Liver (tissue), 9 donors: Measurements from ENCODE around the gene PRICKLE4. TPM values are rescaled to one million over a fixed set of nuclear protein-coding genes. Genes with fewer than 3 reads are reported as not detected.

ENCODE experiments used
- DNase-seq: peaks from one replicate; pipeline ENCODE4 v3.0.0-alpha.2; 2017; ENCODE audit warnings: low spot score
- H3K27ac ChIP-seq, 2 donors: one replicate each; pipeline ENCODE4 v1.7.0; 2013; ENCODE audit warnings: inconsistent platforms in 2 of 2, low read length in 2 of 2, control low read depth in 1 of 2, low read depth in 1 of 2, mild to moderate bottlenecking in 1 of 2
- H3K27me3 ChIP-seq, 4 donors: one replicate each; pipeline versions ENCODE4 v1.6.1 to v1.7.0; 2013; ENCODE audit warnings: low read length in 3 of 4, inconsistent platforms in 1 of 4, mild to moderate bottlenecking in 1 of 4, moderate library complexity in 1 of 4; ENCODE audit not compliant: control insufficient read depth in 4 of 4, insufficient read depth in 4 of 4
- H3K36me3 ChIP-seq, 4 donors: one replicate each; pipeline versions ENCODE4 v1.6.1 to v1.7.0; 2013; ENCODE audit warnings: low read length in 3 of 4, mild to moderate bottlenecking in 3 of 4, low read depth in 1 of 4, moderate library complexity in 1 of 4; ENCODE audit not compliant: control insufficient read depth in 4 of 4, insufficient read depth in 3 of 4
- H3K4me1 ChIP-seq, 4 donors: one replicate each; pipeline versions ENCODE4 v1.6.1 to v1.7.0; 2013; ENCODE audit warnings: low read length in 3 of 4, mild to moderate bottlenecking in 3 of 4, moderate library complexity in 1 of 4; ENCODE audit not compliant: control insufficient read depth in 4 of 4, insufficient read depth in 4 of 4
- H3K4me3 ChIP-seq, 3 donors: one replicate each; pipeline versions ENCODE4 v1.6.1 to v1.7.0; 2013; ENCODE audit warnings: low read length in 3 of 3, control low read depth in 1 of 3, low read depth in 1 of 3, mild to moderate bottlenecking in 1 of 3
- H3K9ac ChIP-seq, 2 donors: one replicate each; pipeline ENCODE4 v1.7.0; 2013; ENCODE audit warnings: low read length in 2 of 2, mild to moderate bottlenecking in 2 of 2, moderate library complexity in 2 of 2, control low read depth in 1 of 2, low read depth in 1 of 2
- H3K9me3 ChIP-seq, 4 donors: one replicate each; pipeline versions ENCODE4 v1.6.1 to v1.7.0; 2013; ENCODE audit warnings: low read length in 3 of 4; ENCODE audit not compliant: control insufficient read depth in 4 of 4
- EGR1 ChIP-seq, 2 donors: IDR thresholded peaks; 2 replicates each; pipeline ENCODE4 v1.6.1; 2016 to 2018; ENCODE audit warnings: antibody characterized with exemption in 2 of 2, low read depth in 2 of 2
- FOXA1 ChIP-seq: IDR thresholded peaks from 2 replicates; pipeline ENCODE4 v1.6.1; 2016; ENCODE audit warnings: antibody characterized with exemption
- GABPA ChIP-seq, 2 donors: IDR thresholded peaks in 1 of 2; conservative IDR thresholded peaks in 1 of 2; 2 replicates each; pipeline ENCODE4 v1.6.1; 2016; ENCODE audit warnings: antibody characterized with exemption in 2 of 2, mild to moderate bottlenecking in 1 of 2, moderate library complexity in 1 of 2
- HNF4A ChIP-seq, 2 donors: conservative IDR thresholded peaks; 2 replicates each; pipeline ENCODE4 v1.6.1; 2016; ENCODE audit warnings: antibody characterized with exemption in 2 of 2, mild to moderate bottlenecking in 2 of 2
- HNF4G ChIP-seq: IDR thresholded peaks from 2 replicates; pipeline ENCODE4 v1.6.1; 2016; ENCODE audit warnings: antibody characterized with exemption
- JUND ChIP-seq, 2 donors: IDR thresholded peaks; 2 replicates each; pipeline ENCODE4 v1.6.1; 2016; ENCODE audit warnings: antibody characterized with exemption in 2 of 2
- NR2F2 ChIP-seq: IDR thresholded peaks from 2 replicates; pipeline ENCODE4 v1.6.1; 2016; ENCODE audit warnings: antibody characterized with exemption
- RAD21 ChIP-seq, 2 donors: IDR thresholded peaks; 2 replicates each; pipeline ENCODE4 v1.6.1; 2016; ENCODE audit warnings: antibody characterized with exemption in 2 of 2, mild to moderate bottlenecking in 2 of 2
- RXRA ChIP-seq, 2 donors: IDR thresholded peaks; 2 replicates each; pipeline ENCODE4 v1.6.1; 2017 to 2018; ENCODE audit warnings: antibody characterized with exemption in 2 of 2, mild to moderate bottlenecking in 1 of 2
- SP1 ChIP-seq: IDR thresholded peaks from 2 replicates; pipeline ENCODE4 v1.6.1; 2018; ENCODE audit warnings: antibody characterized with exemption, mild to moderate bottlenecking
- TAF1 ChIP-seq: conservative IDR thresholded peaks from 2 replicates; pipeline ENCODE4 v1.6.1; 2016; ENCODE audit warnings: antibody characterized with exemption, mild to moderate bottlenecking
- YY1 ChIP-seq: IDR thresholded peaks from 2 replicates; pipeline ENCODE4 v1.6.1; 2016; ENCODE audit warnings: antibody characterized with exemption, mild to moderate bottlenecking
- WGBS: extraction: QIAGEN DNeasy Blood & Tissue Kit; methylation state at CpG from one replicate; pipeline ENCODE4 v1.1.7; 2013; 5-methylcytosine and 5-hydroxymethylcytosine counted together
- polyA plus RNA-seq, 2 donors: library from polyadenylated mRNA; stranded (reverse) in 1 of 2; unstranded in 1 of 2; fragments of 200-250 nt in 1 of 2; fragments of >200 nt in 1 of 2; fragmentation: Nextera tagmentation in 1 of 2; extraction: Ambion mirVana in 1 of 2; gene quantifications; one replicate each; pipeline versions ENCODE4 v1.2.1 to v1.2.3, GENCODE V29; 2013 to 2015
- total RNA-seq, 2 donors: library from RNA; depleted of rRNA; stranded (reverse); fragments of >200 nt; gene quantifications; one replicate each; pipeline ENCODE4 v1.2.3, GENCODE V29; 2014
- TF ChIP-seq, protein P1 (sequence below): IDR thresholded peaks from 2 replicates; pipeline ENCODE4 v1.6.1; 2016; ENCODE audit warnings: antibody characterized with exemption
- TF ChIP-seq, protein P2 (sequence below): IDR thresholded peaks from 2 replicates; pipeline ENCODE4 v1.6.1; 2016; ENCODE audit warnings: antibody characterized with exemption, mild to moderate bottlenecking
- TF ChIP-seq, protein P3 (sequence below): fragments of 150-350 bp; IDR thresholded peaks from 2 replicates; pipeline ENCODE4 v1.5.1; 2017; ENCODE audit warnings: improper control_type of control experiment, low read depth, low read length; ENCODE audit not compliant: missing input control
- TF ChIP-seq, protein P4 (sequence below): IDR thresholded peaks from 2 replicates; pipeline ENCODE4 v1.6.1; 2016; ENCODE audit warnings: antibody characterized with exemption
- TF ChIP-seq, protein P5 (sequence below): IDR thresholded peaks from 2 replicates; pipeline ENCODE4 v1.6.1; 2016; ENCODE audit warnings: antibody characterized with exemption
- donor health status: healthy.
- donor health status: healthy.
- donor health status: healthy.
- donor health status: healthy.
- donor health status: healthy.

The PRICKLE4 gene
- total and polyA plus RNA-seq, 4 donors = 0.37 to 1.4 (median 0.98) TPM; not detected in 1

DNA sequence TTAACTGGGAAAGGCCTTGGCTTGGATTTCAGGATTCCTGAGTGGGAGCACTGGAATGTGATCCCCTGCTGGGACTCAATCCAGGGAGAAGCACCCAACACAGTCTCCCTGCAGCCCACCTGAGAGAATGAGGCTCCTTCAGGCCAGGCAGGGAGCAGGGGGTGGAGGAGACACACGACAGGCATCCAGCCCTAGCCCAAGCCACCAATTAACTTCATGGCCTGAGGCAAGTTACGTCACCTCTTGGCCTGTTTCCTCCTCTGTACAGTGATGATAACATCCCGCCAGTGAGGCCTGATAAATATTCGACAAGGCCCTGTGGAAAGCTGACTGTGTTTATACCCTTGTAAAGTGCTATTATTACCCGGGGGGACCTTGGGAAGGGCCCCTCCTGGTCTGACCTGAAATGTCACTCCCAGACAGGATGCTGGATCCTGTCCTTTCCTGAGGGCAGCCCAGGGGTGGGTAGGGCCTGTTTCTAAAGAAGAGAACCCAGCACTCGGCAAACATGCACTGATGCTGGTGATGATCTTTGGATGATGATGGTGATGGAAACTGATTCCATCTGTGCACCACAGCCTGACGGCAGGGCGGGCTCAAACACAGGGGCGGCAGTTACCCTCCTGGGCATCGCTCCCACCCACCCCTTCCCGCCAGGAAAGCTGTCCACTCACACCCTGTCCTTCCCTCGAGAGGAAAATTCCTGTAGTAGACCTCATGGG, 13.3 kb upstream of the PRICKLE4 start:
- Histone ChIP-seq H3K27me3 (no peaks in the 10 kb centered on the region), H3K27ac (no peak overlapping the region)
- no peak for TF ChIP-seq FOXA1
- no peak for TF ChIP-seq RXRA (IDR thresholded peaks at IDR 0.05)
- no peak for TF ChIP-seq YY1
- TF ChIP-seq RAD21 (IDR thresholded peaks at IDR 0.05) = no peak
- TF ChIP-seq HNF4G = no peak
- no peak for TF ChIP-seq TAF1
- TF ChIP-seq HNF4A (conservative IDR thresholded peaks at IDR 0.05) = no peak
- TF ChIP-seq, protein P1, sequence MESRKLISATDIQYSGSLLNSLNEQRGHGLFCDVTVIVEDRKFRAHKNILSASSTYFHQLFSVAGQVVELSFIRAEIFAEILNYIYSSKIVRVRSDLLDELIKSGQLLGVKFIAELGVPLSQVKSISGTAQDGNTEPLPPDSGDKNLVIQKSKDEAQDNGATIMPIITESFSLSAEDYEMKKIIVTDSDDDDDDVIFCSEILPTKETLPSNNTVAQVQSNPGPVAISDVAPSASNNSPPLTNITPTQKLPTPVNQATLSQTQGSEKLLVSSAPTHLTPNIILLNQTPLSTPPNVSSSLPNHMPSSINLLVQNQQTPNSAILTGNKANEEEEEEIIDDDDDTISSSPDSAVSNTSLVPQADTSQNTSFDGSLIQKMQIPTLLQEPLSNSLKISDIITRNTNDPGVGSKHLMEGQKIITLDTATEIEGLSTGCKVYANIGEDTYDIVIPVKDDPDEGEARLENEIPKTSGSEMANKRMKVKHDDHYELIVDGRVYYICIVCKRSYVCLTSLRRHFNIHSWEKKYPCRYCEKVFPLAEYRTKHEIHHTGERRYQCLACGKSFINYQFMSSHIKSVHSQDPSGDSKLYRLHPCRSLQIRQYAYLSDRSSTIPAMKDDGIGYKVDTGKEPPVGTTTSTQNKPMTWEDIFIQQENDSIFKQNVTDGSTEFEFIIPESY = no peak

DNA sequence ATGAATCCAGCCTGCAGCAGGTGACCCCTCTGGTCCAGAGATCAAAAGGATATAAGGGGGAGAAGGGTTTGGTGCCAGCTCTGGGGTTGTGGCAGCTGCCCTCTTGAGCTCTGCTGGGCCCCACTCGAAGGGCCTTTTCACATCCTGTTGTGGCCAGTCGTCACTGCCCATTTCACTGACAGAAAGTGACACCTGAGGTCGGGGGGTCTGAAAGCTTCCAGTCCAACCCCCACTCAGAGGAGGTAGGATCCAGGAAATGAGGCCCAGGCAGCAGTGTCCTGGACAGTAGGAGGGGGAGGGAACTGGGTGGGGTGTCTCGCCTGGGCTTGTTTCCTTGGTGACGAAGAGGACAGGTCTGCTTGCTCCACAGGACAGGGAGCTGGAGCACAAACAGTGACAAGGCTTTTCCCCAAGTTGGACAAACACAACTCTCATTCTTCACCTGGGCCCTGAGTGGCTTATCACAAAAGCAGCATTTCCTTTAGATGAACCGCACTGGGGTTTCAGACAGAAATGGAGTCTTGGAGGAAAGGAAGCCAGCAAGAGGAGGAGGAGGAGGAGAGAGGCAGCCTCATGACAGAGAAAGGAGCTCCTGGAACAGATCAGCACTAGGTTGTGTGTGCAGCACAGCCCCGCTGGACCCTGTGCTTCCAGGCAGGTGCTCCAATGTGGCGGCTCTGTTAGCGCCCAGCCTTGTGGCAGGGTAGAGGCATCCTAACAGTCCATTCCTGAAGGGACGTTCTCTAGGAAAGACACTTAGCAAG, 11.9 kb upstream of the PRICKLE4 start:
- TF ChIP-seq HNF4G (no peak), NR2F2 (no peak), JUND (IDR thresholded peaks at IDR 0.05) (no peak), FOXA1 (no peak), SP1 (no peak), EGR1 (IDR thresholded peaks at IDR 0.05; ENCODE audit: low read depth in 2 of 2) (no peak), RXRA (IDR thresholded peaks at IDR 0.05) (no peak), HNF4A (conservative IDR thresholded peaks at IDR 0.05) (no peak), TAF1 (no peak), GABPA (IDR thresholded peaks at IDR 0.05 in 1 of 2, conservative IDR thresholded peaks at IDR 0.05 in 1 of 2) (no peak), RAD21 (IDR thresholded peaks at IDR 0.05) (no peak)
- TF ChIP-seq, protein P2, sequence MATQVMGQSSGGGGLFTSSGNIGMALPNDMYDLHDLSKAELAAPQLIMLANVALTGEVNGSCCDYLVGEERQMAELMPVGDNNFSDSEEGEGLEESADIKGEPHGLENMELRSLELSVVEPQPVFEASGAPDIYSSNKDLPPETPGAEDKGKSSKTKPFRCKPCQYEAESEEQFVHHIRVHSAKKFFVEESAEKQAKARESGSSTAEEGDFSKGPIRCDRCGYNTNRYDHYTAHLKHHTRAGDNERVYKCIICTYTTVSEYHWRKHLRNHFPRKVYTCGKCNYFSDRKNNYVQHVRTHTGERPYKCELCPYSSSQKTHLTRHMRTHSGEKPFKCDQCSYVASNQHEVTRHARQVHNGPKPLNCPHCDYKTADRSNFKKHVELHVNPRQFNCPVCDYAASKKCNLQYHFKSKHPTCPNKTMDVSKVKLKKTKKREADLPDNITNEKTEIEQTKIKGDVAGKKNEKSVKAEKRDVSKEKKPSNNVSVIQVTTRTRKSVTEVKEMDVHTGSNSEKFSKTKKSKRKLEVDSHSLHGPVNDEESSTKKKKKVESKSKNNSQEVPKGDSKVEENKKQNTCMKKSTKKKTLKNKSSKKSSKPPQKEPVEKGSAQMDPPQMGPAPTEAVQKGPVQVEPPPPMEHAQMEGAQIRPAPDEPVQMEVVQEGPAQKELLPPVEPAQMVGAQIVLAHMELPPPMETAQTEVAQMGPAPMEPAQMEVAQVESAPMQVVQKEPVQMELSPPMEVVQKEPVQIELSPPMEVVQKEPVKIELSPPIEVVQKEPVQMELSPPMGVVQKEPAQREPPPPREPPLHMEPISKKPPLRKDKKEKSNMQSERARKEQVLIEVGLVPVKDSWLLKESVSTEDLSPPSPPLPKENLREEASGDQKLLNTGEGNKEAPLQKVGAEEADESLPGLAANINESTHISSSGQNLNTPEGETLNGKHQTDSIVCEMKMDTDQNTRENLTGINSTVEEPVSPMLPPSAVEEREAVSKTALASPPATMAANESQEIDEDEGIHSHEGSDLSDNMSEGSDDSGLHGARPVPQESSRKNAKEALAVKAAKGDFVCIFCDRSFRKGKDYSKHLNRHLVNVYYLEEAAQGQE = no peak
- TF ChIP-seq, protein P1 = no peak
- TF ChIP-seq, protein P3, sequence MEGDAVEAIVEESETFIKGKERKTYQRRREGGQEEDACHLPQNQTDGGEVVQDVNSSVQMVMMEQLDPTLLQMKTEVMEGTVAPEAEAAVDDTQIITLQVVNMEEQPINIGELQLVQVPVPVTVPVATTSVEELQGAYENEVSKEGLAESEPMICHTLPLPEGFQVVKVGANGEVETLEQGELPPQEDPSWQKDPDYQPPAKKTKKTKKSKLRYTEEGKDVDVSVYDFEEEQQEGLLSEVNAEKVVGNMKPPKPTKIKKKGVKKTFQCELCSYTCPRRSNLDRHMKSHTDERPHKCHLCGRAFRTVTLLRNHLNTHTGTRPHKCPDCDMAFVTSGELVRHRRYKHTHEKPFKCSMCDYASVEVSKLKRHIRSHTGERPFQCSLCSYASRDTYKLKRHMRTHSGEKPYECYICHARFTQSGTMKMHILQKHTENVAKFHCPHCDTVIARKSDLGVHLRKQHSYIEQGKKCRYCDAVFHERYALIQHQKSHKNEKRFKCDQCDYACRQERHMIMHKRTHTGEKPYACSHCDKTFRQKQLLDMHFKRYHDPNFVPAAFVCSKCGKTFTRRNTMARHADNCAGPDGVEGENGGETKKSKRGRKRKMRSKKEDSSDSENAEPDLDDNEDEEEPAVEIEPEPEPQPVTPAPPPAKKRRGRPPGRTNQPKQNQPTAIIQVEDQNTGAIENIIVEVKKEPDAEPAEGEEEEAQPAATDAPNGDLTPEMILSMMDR = no peak
- TF ChIP-seq, protein P4, sequence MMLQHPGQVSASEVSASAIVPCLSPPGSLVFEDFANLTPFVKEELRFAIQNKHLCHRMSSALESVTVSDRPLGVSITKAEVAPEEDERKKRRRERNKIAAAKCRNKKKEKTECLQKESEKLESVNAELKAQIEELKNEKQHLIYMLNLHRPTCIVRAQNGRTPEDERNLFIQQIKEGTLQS = no peak
- TF ChIP-seq, protein P5, sequence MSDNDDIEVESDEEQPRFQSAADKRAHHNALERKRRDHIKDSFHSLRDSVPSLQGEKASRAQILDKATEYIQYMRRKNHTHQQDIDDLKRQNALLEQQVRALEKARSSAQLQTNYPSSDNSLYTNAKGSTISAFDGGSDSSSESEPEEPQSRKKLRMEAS = no peak
- Histone ChIP-seq H3K27me3 (no peaks in the 10 kb centered on the region), H3K9ac (no peak overlapping the region), H3K36me3 (peaks cover 8 to 24% (median 13%) of the 10 kb centered on the region in 4 donors), H3K9me3 (no peaks in the 10 kb centered on the region), H3K4me3 (no peak overlapping the region), H3K27ac (no peak overlapping the region), H3K4me1 (no peaks in the 10 kb centered on the region)
- DNase-seq = no peak
- 80% methylated on average over 10 of the region's 10 CpGs for WGBS

More for the DNA sequence above, 13.3 kb upstream of the PRICKLE4 start:
- Histone ChIP-seq H3K9me3 (no peaks in the 10 kb centered on the region), H3K4me3 (no peak overlapping the region), H3K9ac (no peak overlapping the region), H3K36me3 (peaks cover 6 to 15% (median 10%) of the 10 kb centered on the region in 4 donors), H3K4me1 (no peaks in the 10 kb centered on the region)
- WGBS = 53% methylated on average over 12 of the region's 12 CpGs
- no peak for DNase-seq
